HepG2 (cell line): ENCODE data around the gene C1orf226. TPM values are rescaled to one million over a fixed set of nuclear protein-coding genes. Genes with fewer than 3 reads are reported as not detected.

Experiments
- ATAC-seq: fragments of 200-7000 bp; cut with Tn5 transposase; 3 replicates; pipeline ENCODE4 v1.9.1; 2020; ENCODE audit warnings: mild to moderate bottlenecking, moderate library complexity
- BruUV-seq: library from RNA; stranded (reverse); fragments of 400-500 nt; replicated peaks from 2 replicates; lab custom pipeline; 2021; lab: Mats Ljungman, UMichigan
- CTCF ChIA-PET: fragments of 300-600 bp; formaldehyde crosslinking; extraction: SDS; loops from one replicate; lab custom pipeline; 2021; ENCODE audit warnings: low total read pairs, inconsistent platforms, low intra/inter-chr PET ratio; lab: Yijun Ruan, JAX
- POLR2A ChIA-PET: fragments of 350-600 bp; sonication (Branson Sonifier 250); formaldehyde crosslinking; loops from one replicate; lab custom pipeline; 2020; ENCODE audit warnings: antibody characterized with exemption, inconsistent platforms; lab: Yijun Ruan, JAX
- DNase-seq: peaks from one replicate; pipeline ENCODE4 v3.0.0-alpha.2; 2015; ENCODE audit warnings: low spot score
- FAIRE-seq: peaks from 3 replicates; lab custom pipeline; 2011; peaks lifted over from hg19 to GRCh38; lab: Jason Lieb, UNC
- H2AFZ ChIP-seq: one replicate; pipeline ENCODE4 v1.6.1; 2011; ENCODE audit warnings: low read length, inconsistent platforms
- H3K27ac ChIP-seq: fragments of 300-600 bp; 3 replicates; pipeline ENCODE4 v1.8.0; 2011; ENCODE audit warnings: mixed run types, mild to moderate bottlenecking, mixed read lengths, low read length, inconsistent platforms; ENCODE audit not compliant: insufficient read depth; ENCODE audit errors: extremely low read length
- H3K27me3 ChIP-seq, 2 experiments: fragments of 200-600 bp in 1 of 2; 2 replicates in 1 of 2; 3 replicates in 1 of 2; pipeline versions ENCODE4 v1.6.0 to v1.8.0; 2011; ENCODE audit warnings: low read length in 2 of 2, mild to moderate bottlenecking in 2 of 2, moderate library complexity in 2 of 2, inconsistent platforms in 1 of 2; ENCODE audit not compliant: insufficient read depth in 2 of 2, control insufficient read depth in 1 of 2
- H3K36me3 ChIP-seq, 2 experiments: fragments of 200-600 bp in 1 of 2; replicated peaks in 1 of 2; 2 replicates in 1 of 2; 3 replicates in 1 of 2; pipeline versions ENCODE4 v1.5.1 to v1.8.0; 2011; ENCODE audit warnings: low read length in 2 of 2, inconsistent platforms in 1 of 2; ENCODE audit not compliant: insufficient read depth in 2 of 2, control insufficient read depth in 1 of 2
- H3K4me1 ChIP-seq: 2 replicates; pipeline ENCODE4 v1.5.1; 2012; ENCODE audit warnings: low read length, inconsistent platforms; ENCODE audit not compliant: insufficient read depth
- H3K4me2 ChIP-seq: 2 replicates; pipeline ENCODE4 v1.6.0; 2011; ENCODE audit warnings: low read depth, low read length, inconsistent platforms
- H3K4me3 ChIP-seq, 3 experiments: fragments of 200-600 bp in 1 of 3; sonication (generic), shearing (Covaris generic) in 1 of 3; replicated peaks in 1 of 3; 2 replicates each; pipeline ENCODE4 v1.5.1; 2011 to 2016; ENCODE audit warnings: low read length in 3 of 3, inconsistent platforms in 2 of 3, low read depth in 2 of 3, mild to moderate bottlenecking in 2 of 3, control low read depth in 1 of 3, mixed read lengths in 1 of 3; ENCODE audit not compliant: insufficient read depth in 1 of 3
- H3K79me2 ChIP-seq: one replicate; pipeline ENCODE4 v1.6.1; 2011; ENCODE audit warnings: low read length, inconsistent platforms; ENCODE audit not compliant: insufficient read depth
- H3K9ac ChIP-seq: 2 replicates; pipeline ENCODE4 v1.6.0; 2011; ENCODE audit warnings: mild to moderate bottlenecking, low read depth, low read length, inconsistent platforms; ENCODE audit not compliant: insufficient read depth
- H3K9me3 ChIP-seq: 2 replicates; pipeline ENCODE4 v1.5.1; 2012; ENCODE audit warnings: mild to moderate bottlenecking, low read length
- H4K20me1 ChIP-seq: 2 replicates; pipeline ENCODE4 v1.6.0; 2011; ENCODE audit warnings: inconsistent platforms, mild to moderate bottlenecking, low read length, moderate library complexity; ENCODE audit not compliant: insufficient read depth
- ATM ChIP-seq: fragments of 450-650 bp; IDR thresholded peaks from 2 replicates; pipeline ENCODE4 v1.7.1; 2017; ENCODE audit warnings: mild to moderate bottlenecking, borderline replicate concordance
- CEBPG ChIP-seq: IDR thresholded peaks from 2 replicates; pipeline ENCODE4 v1.6.1; 2016
- HES4 ChIP-seq: sonication (generic); formaldehyde crosslinking; IDR thresholded peaks from 2 replicates; pipeline ENCODE4 v1.9.0; 2021; ENCODE audit warnings: mild to moderate bottlenecking, missing genetic modification reagents, borderline replicate concordance
- RXRA ChIP-seq: sonication (generic); formaldehyde crosslinking; IDR thresholded peaks from 2 replicates; pipeline ENCODE4 v1.5.1; 2020; ENCODE audit warnings: missing genetic modification reagents
- SMAD1 ChIP-seq: sonication (generic); formaldehyde crosslinking; IDR thresholded peaks from 2 replicates; pipeline ENCODE4 v1.4.0; 2020; ENCODE audit warnings: missing genetic modification reagents, low read depth, mild to moderate bottlenecking, borderline replicate concordance
- SMC3 ChIP-seq: IDR thresholded peaks from 2 replicates; pipeline ENCODE4 v1.6.1; 2011; ENCODE audit warnings: low read length, improper control_type of control experiment
- SRY ChIP-seq: sonication (generic); formaldehyde crosslinking; IDR thresholded peaks from 2 replicates; pipeline ENCODE4 v1.8.0; 2022; ENCODE audit warnings: mild to moderate bottlenecking, missing genetic modification reagents
- STAG1 ChIP-seq: sonication (generic); formaldehyde crosslinking; IDR thresholded peaks from 2 replicates; pipeline ENCODE4 v1.4.0; 2020; ENCODE audit warnings: missing genetic modification reagents
- TAF15 ChIP-seq: fragments of 200-400 bp; formaldehyde crosslinking; IDR thresholded peaks from one replicate; pipeline ENCODE4 v1.6.1; 2018; ENCODE audit warnings: mild to moderate bottlenecking, low read depth, low read length; ENCODE audit not compliant: poor library complexity, severe bottlenecking
- TOPORS ChIP-seq: sonication (generic); formaldehyde crosslinking; IDR thresholded peaks from 2 replicates; pipeline ENCODE4 v1.8.0; 2023; ENCODE audit warnings: mild to moderate bottlenecking, missing genetic modification reagents
- ZBED4 ChIP-seq: sonication (generic); formaldehyde crosslinking; IDR thresholded peaks from 2 replicates; pipeline ENCODE4 v1.4.0; 2020; ENCODE audit warnings: missing genetic modification reagents, borderline replicate concordance
- ZBTB25 ChIP-seq: IDR thresholded peaks from 2 replicates; pipeline ENCODE4 v1.6.1; 2018; ENCODE audit warnings: missing genetic modification reagents
- ZNF496 ChIP-seq: sonication (generic); formaldehyde crosslinking; IDR thresholded peaks from 2 replicates; pipeline ENCODE4 v1.8.1; 2023; ENCODE audit warnings: mild to moderate bottlenecking, moderate library complexity, missing genetic modification reagents; ENCODE audit not compliant: insufficient replicate concordance
- ZNF780A ChIP-seq: sonication (generic); formaldehyde crosslinking; IDR thresholded peaks from 2 replicates; pipeline ENCODE4 v1.8.0; 2022; ENCODE audit warnings: mild to moderate bottlenecking, missing genetic modification reagents, moderate library complexity
- WGBS: methylation state at CpG from one replicate; pipeline ENCODE4 v1.1.6; 2017; ENCODE audit warnings: low lambda C conversion rate; 5-methylcytosine and 5-hydroxymethylcytosine counted together
- in situ Hi-C: cut with HindIII; loops from 2 replicates; pipeline ENCODE4 v1.10.0; 2017; ENCODE audit warnings: low pct_unique_long_range_greater_than_20kb; ENCODE audit not compliant: extremely low pct_ligation_motif_present
- intact Hi-C: fragments of 100-400 bp; cut with micrococcal nuclease; formaldehyde crosslinking; loops from one replicate; pipeline ENCODE4 v1.10.0; 2022; ENCODE audit not compliant: unreplicated experiment
- polyA plus RNA-seq, 8 experiments: library from polyadenylated mRNA; depleted of rRNA in 3 of 8; stranded (reverse) in 7 of 8; unstranded in 1 of 8; fragments of >200 nt; fragmentation: Illumina TruSeq in 4 of 8; extraction: Trizol in 4 of 8; gene quantifications; 2 replicates each; pipeline versions ENCODE4 v1.2.1 to v1.2.3, GENCODE V29; 2011 to 2016; ENCODE audit warnings: low read depth in 4 of 8, missing spikeins in 1 of 8, mixed read lengths in 1 of 8; ENCODE audit not compliant: insufficient read depth in 1 of 8
- total RNA-seq, 5 experiments: library from RNA; depleted of rRNA; stranded (reverse); fragments of >200 nt; fragmentation: Illumina TruSeq; extraction: Trizol; gene quantifications; 2 replicates each; pipeline ENCODE4 v1.2.3, GENCODE V29; 2016; ENCODE audit warnings: low read depth in 1 of 5
- TF ChIP-seq, protein P1 (sequence below): sonication (generic); formaldehyde crosslinking; IDR thresholded peaks from 2 replicates; pipeline ENCODE4 v1.9.0; 2021; ENCODE audit warnings: missing genetic modification reagents, borderline replicate concordance

The C1orf226 gene
- total and polyA plus RNA-seq, 2 of the 13 experiments (the other 11 are each of a cell fraction or from before 2014, with no cell fraction given): 4.7 to 4.9 TPM

- in situ Hi-C loops: no loop called here
Measured at GRCh38 chr1:162364498-162364897, 17.0 kb upstream of the C1orf226 start.

More at GRCh38 chr1:162364498-162364897, 17.0 kb upstream of the C1orf226 start:
- Histone ChIP-seq H3K9me3 (no peaks in the 10 kb centered on the region), H3K4me3 (no peak overlapping the region), H3K27me3 (no peaks in the 10 kb centered on the region)
- no peak for FAIRE-seq
- no TSS peak for BruUV-seq
- TF ChIP-seq, protein P1, sequence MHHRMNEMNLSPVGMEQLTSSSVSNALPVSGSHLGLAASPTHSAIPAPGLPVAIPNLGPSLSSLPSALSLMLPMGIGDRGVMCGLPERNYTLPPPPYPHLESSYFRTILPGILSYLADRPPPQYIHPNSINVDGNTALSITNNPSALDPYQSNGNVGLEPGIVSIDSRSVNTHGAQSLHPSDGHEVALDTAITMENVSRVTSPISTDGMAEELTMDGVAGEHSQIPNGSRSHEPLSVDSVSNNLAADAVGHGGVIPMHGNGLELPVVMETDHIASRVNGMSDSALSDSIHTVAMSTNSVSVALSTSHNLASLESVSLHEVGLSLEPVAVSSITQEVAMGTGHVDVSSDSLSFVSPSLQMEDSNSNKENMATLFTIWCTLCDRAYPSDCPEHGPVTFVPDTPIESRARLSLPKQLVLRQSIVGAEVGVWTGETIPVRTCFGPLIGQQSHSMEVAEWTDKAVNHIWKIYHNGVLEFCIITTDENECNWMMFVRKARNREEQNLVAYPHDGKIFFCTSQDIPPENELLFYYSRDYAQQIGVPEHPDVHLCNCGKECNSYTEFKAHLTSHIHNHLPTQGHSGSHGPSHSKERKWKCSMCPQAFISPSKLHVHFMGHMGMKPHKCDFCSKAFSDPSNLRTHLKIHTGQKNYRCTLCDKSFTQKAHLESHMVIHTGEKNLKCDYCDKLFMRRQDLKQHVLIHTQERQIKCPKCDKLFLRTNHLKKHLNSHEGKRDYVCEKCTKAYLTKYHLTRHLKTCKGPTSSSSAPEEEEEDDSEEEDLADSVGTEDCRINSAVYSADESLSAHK (CRISPR knock-in tag): no peak
- TF ChIP-seq ZNF780A (CRISPR knock-in tag): no peak
- no peak for TF ChIP-seq TAF15
- TF ChIP-seq RXRA (CRISPR knock-in tag): no peak
- no peak for TF ChIP-seq ZBTB25 (CRISPR knock-in tag)
- TF ChIP-seq SMAD1 (CRISPR knock-in tag): no peak
- TF ChIP-seq STAG1 (CRISPR knock-in tag): no peak
- no peak for TF ChIP-seq ATM
- no peak for TF ChIP-seq CEBPG
- TF ChIP-seq ZBED4 (CRISPR knock-in tag): no peak
- TF ChIP-seq HES4: no peak
- no peak for TF ChIP-seq ZNF496 (CRISPR knock-in tag)
- no peak for TF ChIP-seq TOPORS
- no peak for TF ChIP-seq SRY
- no peak for TF ChIP-seq SMC3
- TF ChIP-seq, all 625 proteins: peak for 0
- H3K9ac ChIP-seq: no peak overlapping the region
- WGBS: 100% methylated on average over 1 of the region's 1 CpG
- ChIA-PET CTCF (no interaction called here), POLR2A (no interaction called here)
- H2AFZ ChIP-seq: no peak overlapping the region
- no peaks in the 10 kb centered on the region for H3K4me1 ChIP-seq
- H4K20me1 ChIP-seq: no peaks in the 10 kb centered on the region
- H3K27ac ChIP-seq: no peak overlapping the region
- no peak for DNase-seq
- H3K79me2 ChIP-seq: no peaks in the 10 kb centered on the region
- H3K36me3 ChIP-seq: peaks cover 16 to 54% of the 10 kb centered on the region in 2 experiments; a peak in 4 of 5 replicates
- ATAC-seq: no peak
- intact Hi-C loops: no loop called here
- H3K4me2 ChIP-seq: no peak overlapping the region
